SK-N-SH treated with all-trans-retinoic acid at 6 μM for 48 hours (cell line): Measurements from ENCODE around the gene TSTD1.

ENCODE experiments used
- ARNTL ChIP-seq: fragments of 450-650 bp; formaldehyde crosslinking; IDR thresholded peaks from 2 replicates; pipeline ENCODE4 v1.5.0; 2020; ENCODE audit warnings: low read depth, mild to moderate bottlenecking, moderate library complexity, borderline replicate concordance
- ESRRG ChIP-seq: fragments of 250-450 bp; sonication (Bioruptor Pico); IDR thresholded peaks from 2 replicates; pipeline ENCODE4 v1.6.1; 2021; ENCODE audit warnings: mild to moderate bottlenecking
- ISL1 ChIP-seq: fragments of 250-450 bp; sonication (Bioruptor Pico); IDR thresholded peaks from 2 replicates; pipeline ENCODE4 v2.1.2; 2022; ENCODE audit warnings: mild to moderate bottlenecking, moderate library complexity
- ZC3H10 ChIP-seq: fragments of 250-450 bp; sonication (Bioruptor Pico); IDR thresholded peaks from 2 replicates; pipeline ENCODE4 v1.5.1; 2021; ENCODE audit warnings: mild to moderate bottlenecking, moderate library complexity
- ZFP30 ChIP-seq: fragments of 450-650 bp; formaldehyde crosslinking; IDR thresholded peaks from 2 replicates; pipeline ENCODE4 v1.5.0; 2022; ENCODE audit warnings: mild to moderate bottlenecking, moderate library complexity
- ZNF565 ChIP-seq: fragments of 450-650 bp; formaldehyde crosslinking; conservative IDR thresholded peaks from 2 replicates; pipeline ENCODE4 v1.5.0; 2020; ENCODE audit warnings: low read depth, mild to moderate bottlenecking, moderate library complexity
- ZNF70 ChIP-seq: fragments of 450-650 bp; formaldehyde crosslinking; IDR thresholded peaks from 2 replicates; pipeline ENCODE4 v1.5.0; 2020; ENCODE audit warnings: mild to moderate bottlenecking, moderate library complexity
- TF ChIP-seq, protein P1 (sequence below): fragments of 250-450 bp; sonication (Bioruptor Pico); IDR thresholded peaks from 2 replicates; pipeline ENCODE4 v1.8.0; 2021; ENCODE audit warnings: low read depth, mild to moderate bottlenecking, moderate library complexity, borderline replicate concordance
- TF ChIP-seq, protein P2 (sequence below): fragments of 250-450 bp; sonication (Bioruptor Pico); IDR thresholded peaks from 2 replicates; pipeline ENCODE4 v1.5.0; 2020; ENCODE audit warnings: mild to moderate bottlenecking, moderate library complexity
- TF ChIP-seq, protein P3 (sequence below): fragments of 250-450 bp; sonication (Bioruptor Pico); IDR thresholded peaks from 2 replicates; pipeline ENCODE4 v1.8.0; 2020; ENCODE audit warnings: mild to moderate bottlenecking, moderate library complexity, borderline replicate concordance

DNA sequence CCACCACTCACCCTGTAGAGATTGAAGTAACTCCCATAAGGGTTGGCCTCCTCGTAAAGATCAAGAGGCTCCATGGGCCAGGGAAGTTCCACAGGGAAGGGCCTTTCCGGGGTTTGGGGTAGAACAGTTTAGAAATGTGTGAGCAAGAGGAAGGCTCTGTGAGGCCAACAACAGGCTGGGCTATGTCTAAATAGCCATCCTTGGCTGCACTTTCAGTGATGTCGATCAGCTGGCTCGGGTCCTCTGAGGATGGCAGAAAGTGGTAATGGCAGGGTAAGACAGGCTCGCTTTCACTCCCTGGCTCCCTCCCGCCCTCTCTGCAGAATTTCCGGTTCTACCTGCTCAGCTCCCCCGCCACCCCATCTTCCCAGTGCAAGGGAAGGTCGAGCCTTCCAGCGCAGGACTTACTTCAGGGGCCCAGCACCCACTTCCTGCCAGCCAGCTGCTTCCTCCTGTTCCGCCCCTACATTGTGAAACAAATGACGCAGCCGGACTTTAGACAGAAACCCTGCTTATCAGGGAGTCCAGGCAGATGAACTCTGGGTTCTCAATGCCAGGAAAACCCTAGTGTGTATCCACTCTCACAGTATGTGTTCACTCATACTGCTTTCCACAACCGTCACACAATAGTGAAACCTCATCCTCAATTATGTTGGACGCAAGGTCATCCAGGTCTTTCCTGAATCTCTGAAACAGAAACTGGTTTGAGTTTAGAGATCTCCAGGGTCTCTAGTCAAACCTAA, 25.1 kb downstream of the TSTD1 start:
- no peak for TF ChIP-seq ZFP30 (CRISPR knock-in tag)
- TF ChIP-seq ZC3H10 (CRISPR knock-in tag), result no peak
- TF ChIP-seq ZNF70 (CRISPR knock-in tag), result no peak
- no peak for TF ChIP-seq ARNTL (CRISPR knock-in tag)
- TF ChIP-seq, protein P1, sequence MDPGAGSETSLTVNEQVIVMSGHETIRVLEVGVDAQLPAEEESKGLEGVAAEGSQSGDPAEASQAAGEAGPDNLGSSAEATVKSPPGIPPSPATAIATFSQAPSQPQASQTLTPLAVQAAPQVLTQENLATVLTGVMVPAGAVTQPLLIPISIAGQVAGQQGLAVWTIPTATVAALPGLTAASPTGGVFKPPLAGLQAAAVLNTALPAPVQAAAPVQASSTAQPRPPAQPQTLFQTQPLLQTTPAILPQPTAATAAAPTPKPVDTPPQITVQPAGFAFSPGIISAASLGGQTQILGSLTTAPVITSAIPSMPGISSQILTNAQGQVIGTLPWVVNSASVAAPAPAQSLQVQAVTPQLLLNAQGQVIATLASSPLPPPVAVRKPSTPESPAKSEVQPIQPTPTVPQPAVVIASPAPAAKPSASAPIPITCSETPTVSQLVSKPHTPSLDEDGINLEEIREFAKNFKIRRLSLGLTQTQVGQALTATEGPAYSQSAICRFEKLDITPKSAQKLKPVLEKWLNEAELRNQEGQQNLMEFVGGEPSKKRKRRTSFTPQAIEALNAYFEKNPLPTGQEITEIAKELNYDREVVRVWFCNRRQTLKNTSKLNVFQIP (CRISPR knock-in tag), result no peak
- TF ChIP-seq ISL1 (CRISPR knock-in tag), result no peak
- TF ChIP-seq ZNF565 (CRISPR knock-in tag), result no peak
- TF ChIP-seq, protein P2, sequence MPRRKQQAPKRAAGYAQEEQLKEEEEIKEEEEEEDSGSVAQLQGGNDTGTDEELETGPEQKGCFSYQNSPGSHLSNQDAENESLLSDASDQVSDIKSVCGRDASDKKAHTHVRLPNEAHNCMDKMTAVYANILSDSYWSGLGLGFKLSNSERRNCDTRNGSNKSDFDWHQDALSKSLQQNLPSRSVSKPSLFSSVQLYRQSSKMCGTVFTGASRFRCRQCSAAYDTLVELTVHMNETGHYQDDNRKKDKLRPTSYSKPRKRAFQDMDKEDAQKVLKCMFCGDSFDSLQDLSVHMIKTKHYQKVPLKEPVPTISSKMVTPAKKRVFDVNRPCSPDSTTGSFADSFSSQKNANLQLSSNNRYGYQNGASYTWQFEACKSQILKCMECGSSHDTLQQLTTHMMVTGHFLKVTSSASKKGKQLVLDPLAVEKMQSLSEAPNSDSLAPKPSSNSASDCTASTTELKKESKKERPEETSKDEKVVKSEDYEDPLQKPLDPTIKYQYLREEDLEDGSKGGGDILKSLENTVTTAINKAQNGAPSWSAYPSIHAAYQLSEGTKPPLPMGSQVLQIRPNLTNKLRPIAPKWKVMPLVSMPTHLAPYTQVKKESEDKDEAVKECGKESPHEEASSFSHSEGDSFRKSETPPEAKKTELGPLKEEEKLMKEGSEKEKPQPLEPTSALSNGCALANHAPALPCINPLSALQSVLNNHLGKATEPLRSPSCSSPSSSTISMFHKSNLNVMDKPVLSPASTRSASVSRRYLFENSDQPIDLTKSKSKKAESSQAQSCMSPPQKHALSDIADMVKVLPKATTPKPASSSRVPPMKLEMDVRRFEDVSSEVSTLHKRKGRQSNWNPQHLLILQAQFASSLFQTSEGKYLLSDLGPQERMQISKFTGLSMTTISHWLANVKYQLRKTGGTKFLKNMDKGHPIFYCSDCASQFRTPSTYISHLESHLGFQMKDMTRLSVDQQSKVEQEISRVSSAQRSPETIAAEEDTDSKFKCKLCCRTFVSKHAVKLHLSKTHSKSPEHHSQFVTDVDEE (CRISPR knock-in tag), result no peak
- TF ChIP-seq ESRRG, result no peak
- TF ChIP-seq, protein P3, sequence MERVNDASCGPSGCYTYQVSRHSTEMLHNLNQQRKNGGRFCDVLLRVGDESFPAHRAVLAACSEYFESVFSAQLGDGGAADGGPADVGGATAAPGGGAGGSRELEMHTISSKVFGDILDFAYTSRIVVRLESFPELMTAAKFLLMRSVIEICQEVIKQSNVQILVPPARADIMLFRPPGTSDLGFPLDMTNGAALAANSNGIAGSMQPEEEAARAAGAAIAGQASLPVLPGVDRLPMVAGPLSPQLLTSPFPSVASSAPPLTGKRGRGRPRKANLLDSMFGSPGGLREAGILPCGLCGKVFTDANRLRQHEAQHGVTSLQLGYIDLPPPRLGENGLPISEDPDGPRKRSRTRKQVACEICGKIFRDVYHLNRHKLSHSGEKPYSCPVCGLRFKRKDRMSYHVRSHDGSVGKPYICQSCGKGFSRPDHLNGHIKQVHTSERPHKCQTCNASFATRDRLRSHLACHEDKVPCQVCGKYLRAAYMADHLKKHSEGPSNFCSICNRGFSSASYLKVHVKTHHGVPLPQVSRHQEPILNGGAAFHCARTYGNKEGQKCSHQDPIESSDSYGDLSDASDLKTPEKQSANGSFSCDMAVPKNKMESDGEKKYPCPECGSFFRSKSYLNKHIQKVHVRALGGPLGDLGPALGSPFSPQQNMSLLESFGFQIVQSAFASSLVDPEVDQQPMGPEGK, result no peak
